Colonic mucosa (tissue), 4 donors: ENCODE data around the gene GPC6. TPM values are rescaled to one million over a fixed set of nuclear protein-coding genes. Genes with fewer than 3 reads are reported as not detected.

Experiments used
- DNase-seq: peaks from one replicate; pipeline ENCODE4 v3.0.0-alpha.2; 2020
- H3K27ac ChIP-seq: fragments of 200-600 bp; one replicate; pipeline ENCODE4 v1.8.0; 2021
- H3K27me3 ChIP-seq: fragments of 200-600 bp; one replicate; pipeline ENCODE4 v1.8.0; 2021
- H3K36me3 ChIP-seq: fragments of 200-600 bp; one replicate; pipeline ENCODE4 v1.8.0; 2021
- H3K4me1 ChIP-seq: fragments of 200-600 bp; one replicate; pipeline ENCODE4 v1.8.0; 2021; ENCODE audit warnings: mild to moderate bottlenecking
- H3K4me3 ChIP-seq: fragments of 200-600 bp; one replicate; pipeline ENCODE4 v1.8.0; 2021
- H3K9ac ChIP-seq, 2 donors: one replicate each; pipeline ENCODE4 v1.7.0; 2013; ENCODE audit warnings: control low read depth in 2 of 2, low read depth in 2 of 2, low read length in 2 of 2
- H3K9me3 ChIP-seq: fragments of 200-600 bp; one replicate; pipeline ENCODE4 v1.8.0; 2021
- intact Hi-C: fragments of 100-400 bp; cut with DNase I; formaldehyde crosslinking; loops from one replicate; pipeline ENCODE4 v1.14.1; 2022
- total RNA-seq, 2 donors: library from RNA; stranded (reverse); fragmentation: NEBNext Ultra II Directional in 1 of 2; extraction: Animal tissue kit (Norgen Biotek cat#: 25700) in 1 of 2; gene quantifications; one replicate each; pipeline ENCODE4 v1.2.1, GENCODE V29; 2021
- TF ChIP-seq, protein P1 (sequence below): fragments of 200-600 bp; IDR thresholded peaks from one replicate; pipeline ENCODE4 v1.8.0; 2022; ENCODE audit warnings: antibody characterized with exemption, mild to moderate bottlenecking
- donor health status: healthy.
- donor health status: DM: no; HTN: no; CAD: no.
- donor health status: DM: no; HTN: no; CAD: no.

GPC6 gene
- total RNA-seq, 2 donors from 2014 or later = 2.3 to 4.0 TPM

DNA sequence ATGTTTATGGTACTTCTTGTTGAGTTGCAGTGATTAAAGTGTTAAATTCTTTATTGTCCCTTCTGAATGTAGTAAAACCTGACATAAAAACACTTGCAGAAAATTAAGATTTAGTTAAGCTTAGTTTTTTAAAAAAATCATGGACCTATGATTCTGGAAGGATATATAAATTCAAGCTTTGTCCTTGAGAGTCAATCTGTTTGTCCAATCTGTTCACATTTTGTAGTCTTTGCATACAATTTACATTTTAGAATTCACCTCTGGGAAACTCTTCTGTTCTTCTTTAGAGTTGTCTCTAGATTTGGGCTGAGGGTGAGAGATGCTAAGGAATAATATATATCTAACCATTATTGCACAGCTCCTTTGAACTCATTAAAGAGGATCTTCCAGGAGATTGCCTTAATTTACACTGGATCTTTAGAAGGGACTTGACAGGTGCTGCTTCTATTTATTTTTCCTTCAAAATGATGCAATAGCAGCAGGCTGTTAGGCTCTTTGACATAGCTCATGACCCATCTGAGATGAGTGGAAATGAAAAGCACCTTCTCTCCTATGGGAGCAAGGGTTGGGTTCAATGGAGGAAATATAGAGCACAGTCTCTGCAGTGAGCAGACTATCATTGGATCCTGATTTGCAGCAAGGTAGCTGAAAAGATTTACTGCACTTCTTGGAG, 433.9 kb downstream of the GPC6 start:
- TF ChIP-seq, protein P1, sequence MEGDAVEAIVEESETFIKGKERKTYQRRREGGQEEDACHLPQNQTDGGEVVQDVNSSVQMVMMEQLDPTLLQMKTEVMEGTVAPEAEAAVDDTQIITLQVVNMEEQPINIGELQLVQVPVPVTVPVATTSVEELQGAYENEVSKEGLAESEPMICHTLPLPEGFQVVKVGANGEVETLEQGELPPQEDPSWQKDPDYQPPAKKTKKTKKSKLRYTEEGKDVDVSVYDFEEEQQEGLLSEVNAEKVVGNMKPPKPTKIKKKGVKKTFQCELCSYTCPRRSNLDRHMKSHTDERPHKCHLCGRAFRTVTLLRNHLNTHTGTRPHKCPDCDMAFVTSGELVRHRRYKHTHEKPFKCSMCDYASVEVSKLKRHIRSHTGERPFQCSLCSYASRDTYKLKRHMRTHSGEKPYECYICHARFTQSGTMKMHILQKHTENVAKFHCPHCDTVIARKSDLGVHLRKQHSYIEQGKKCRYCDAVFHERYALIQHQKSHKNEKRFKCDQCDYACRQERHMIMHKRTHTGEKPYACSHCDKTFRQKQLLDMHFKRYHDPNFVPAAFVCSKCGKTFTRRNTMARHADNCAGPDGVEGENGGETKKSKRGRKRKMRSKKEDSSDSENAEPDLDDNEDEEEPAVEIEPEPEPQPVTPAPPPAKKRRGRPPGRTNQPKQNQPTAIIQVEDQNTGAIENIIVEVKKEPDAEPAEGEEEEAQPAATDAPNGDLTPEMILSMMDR = no peak
- H3K9me3 ChIP-seq = no peaks in the 10 kb centered on the region
- H3K36me3 ChIP-seq = no peaks in the 10 kb centered on the region
- intact Hi-C loops = no loop called here
- H3K4me3 ChIP-seq = no peak overlapping the region
- DNase-seq = no peak
- H3K27ac ChIP-seq = no peak overlapping the region
- H3K4me1 ChIP-seq = no peaks in the 10 kb centered on the region
- no peak overlapping the region for H3K9ac ChIP-seq
- no peaks in the 10 kb centered on the region for H3K27me3 ChIP-seq

DNA sequence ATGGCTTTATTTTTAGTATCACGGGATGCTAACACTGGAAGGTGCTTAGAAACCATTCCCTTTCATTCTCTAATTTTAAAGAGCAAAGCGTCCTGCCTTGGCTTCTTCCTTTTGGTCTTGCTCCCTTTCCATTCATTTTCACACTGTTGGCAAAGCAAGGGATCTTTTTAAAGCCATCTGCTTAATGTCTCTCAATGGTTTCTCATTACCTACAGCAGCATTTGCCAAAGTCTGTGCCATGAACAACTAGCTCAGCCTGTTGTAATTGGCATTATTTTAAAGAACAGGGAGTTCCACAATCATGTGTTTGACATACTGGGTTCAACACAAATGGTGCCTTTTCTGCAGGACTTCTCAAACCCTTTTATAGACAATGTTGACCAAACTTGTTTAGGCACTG, 444.3 kb downstream of the GPC6 start:
- Histone ChIP-seq H3K27me3 (no peaks in the 10 kb centered on the region), H3K9ac (no peak overlapping the region), H3K9me3 (no peaks in the 10 kb centered on the region), H3K36me3 (no peaks in the 10 kb centered on the region), H3K4me1 (no peaks in the 10 kb centered on the region), H3K4me3 (no peak overlapping the region), H3K27ac (no peak overlapping the region)
- TF ChIP-seq, protein P1 = no peak
- no peak for DNase-seq
- intact Hi-C loops = no loop called here

DNA sequence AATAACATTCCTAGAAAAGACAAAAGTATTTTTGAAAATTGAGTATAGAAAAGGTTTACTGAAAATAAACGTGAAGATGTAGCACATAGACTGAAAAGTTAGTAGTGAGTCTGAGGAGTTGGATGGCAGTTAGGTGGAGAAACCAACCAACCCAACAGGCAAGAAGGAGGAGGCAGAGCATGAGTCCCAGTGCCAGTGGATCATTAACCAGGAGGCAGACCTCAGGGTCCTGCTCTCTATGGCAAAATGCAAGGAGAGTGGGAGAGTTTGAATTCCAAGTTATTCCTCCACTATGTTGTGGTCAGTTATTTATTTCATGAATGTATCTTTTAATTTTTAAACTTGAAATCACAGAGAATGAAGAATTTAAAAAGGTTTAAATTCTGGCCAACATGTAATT, 446.4 kb downstream of the GPC6 start:
- no peak overlapping the region for H3K27ac ChIP-seq
- no peak overlapping the region for H3K4me3 ChIP-seq
- H3K36me3 ChIP-seq = no peaks in the 10 kb centered on the region
- no peak overlapping the region for H3K9ac ChIP-seq
- DNase-seq = no peak
- TF ChIP-seq, protein P1 = no peak
- intact Hi-C loops = no loop called here
- no peaks in the 10 kb centered on the region for H3K27me3 ChIP-seq
- no peaks in the 10 kb centered on the region for H3K9me3 ChIP-seq
- no peaks in the 10 kb centered on the region for H3K4me1 ChIP-seq

DNA sequence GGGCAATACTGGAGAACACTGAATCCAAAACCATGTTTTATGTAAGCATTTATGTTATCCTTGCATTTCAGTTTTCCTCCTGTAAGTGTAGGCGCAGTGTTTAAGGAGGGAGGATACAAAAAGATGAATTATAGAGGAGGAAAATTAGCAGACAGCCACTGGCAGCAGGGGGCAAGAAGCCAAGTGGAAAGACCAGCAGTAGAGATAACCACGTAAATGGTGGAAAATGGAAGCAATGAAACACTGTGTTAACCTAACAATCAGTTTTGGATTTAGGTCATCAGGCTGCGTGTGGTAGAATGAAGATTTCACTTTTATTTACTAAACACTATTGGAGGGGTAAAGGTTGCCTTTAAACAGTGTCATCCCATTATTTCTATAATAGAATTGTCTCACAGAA, 447.3 kb downstream of the GPC6 start:
- Histone ChIP-seq H3K9me3 (no peaks in the 10 kb centered on the region), H3K4me3 (no peak overlapping the region), H3K9ac (no peak overlapping the region), H3K4me1 (no peaks in the 10 kb centered on the region), H3K27ac (no peak overlapping the region), H3K36me3 (no peaks in the 10 kb centered on the region), H3K27me3 (no peaks in the 10 kb centered on the region)
- intact Hi-C loops = no loop called here
- DNase-seq = no peak
- TF ChIP-seq, protein P1 = no peak

DNA sequence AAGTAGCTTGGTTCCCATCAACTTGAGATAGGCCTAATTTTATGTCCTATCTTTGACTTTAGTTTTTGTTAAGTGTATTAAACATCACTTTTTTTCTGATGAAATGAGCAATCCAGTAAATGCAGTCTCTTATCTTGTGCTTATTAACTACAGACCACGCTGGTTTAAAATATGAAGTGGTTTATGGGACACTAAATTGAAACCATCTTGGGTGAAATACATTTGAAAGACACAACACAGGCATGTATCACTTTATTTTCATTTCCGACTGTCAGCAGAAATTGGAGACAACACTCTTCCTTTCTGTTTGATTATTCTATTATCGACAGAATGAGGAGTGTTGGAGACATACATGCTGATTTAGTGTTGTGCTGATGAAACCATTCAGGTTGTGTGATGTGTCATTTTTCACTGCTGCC, 447.7 kb downstream of the GPC6 start:
- no peaks in the 10 kb centered on the region for H3K9me3 ChIP-seq
- no peak overlapping the region for H3K27ac ChIP-seq
- no peak overlapping the region for H3K9ac ChIP-seq
- H3K4me3 ChIP-seq = no peak overlapping the region
- H3K36me3 ChIP-seq = no peaks in the 10 kb centered on the region
- TF ChIP-seq, protein P1 = no peak
- intact Hi-C loops = no loop called here
- H3K27me3 ChIP-seq = no peaks in the 10 kb centered on the region
- H3K4me1 ChIP-seq = no peaks in the 10 kb centered on the region
- no peak for DNase-seq
